ENCODE data around the gene NRK. TPM values are rescaled to one million over a fixed set of nuclear protein-coding genes. Genes with fewer than 3 reads are reported as not detected.
A peak's percentile ranks its signal among the peaks of the same experiment; 100 is the strongest.
"Not testable (repeated sequence)": the region's sequence is repeated elsewhere in the genome, so short reads cannot be mapped to it uniquely, and the experiment has no call there.

Gene NRK
- total RNA-seq, result 0.10 TPM

DNA sequence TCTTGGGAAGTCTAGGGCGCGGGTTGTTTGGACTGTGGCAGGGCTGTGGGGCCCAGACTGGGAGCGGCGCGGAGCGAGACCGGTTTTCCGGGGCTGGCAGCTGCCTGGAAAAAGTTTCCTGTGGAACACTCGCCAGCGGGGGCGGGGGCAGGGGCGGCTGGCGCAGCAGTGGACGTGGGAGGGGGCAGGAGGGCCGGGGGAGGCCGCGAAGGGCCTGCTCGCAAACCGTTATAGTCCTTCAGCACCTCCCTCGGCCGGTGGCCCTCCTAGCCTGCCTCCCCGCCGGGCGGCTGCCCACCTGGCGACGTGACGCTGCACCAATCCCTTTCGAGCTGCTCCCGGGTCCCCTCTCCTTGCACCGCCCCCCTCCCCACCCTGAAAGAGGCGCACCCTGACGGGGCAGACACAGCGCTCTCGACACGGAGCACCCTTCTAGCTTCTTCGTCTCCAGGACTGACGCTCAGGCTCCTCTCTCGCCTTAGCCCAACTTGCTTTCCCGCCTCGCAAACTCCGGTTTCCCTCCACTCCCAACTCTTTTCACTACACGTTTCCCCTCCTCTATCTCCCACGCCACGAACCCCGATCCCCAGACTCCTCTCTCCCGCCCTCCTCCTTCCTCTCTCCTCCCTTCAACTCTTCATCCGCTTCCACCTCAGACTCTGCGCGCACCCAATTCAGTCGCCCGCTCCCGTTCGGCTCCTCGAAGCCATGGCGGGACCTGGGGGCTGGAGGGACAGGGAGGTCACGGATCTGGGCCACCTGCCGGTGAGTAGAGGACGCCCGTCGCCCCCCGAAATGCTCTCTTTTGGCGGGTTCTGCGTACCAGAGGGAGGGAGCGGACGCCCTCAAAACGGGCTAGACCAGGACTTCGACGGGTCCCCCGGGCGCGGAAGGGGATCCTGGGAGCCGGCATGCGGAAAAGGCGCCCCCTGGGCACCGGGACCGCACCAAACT lies at the start of gene NRK:
Gene NRK, plus strand, starts transcription at position 402 of the 954 bp plus-strand sequence. Its CDS starts 307 bp downstream, at position 709.
- ATAC-seq, result peak; percentile 28
- DNase-seq (ENCODE audit: low spot score), result no peak

GRCh38 chrX:105773801-105774200 lies 48.5 kb upstream of the NRK start:
- DNase-seq (ENCODE audit: low spot score) (no peak), ATAC-seq (no peak)

DNA sequence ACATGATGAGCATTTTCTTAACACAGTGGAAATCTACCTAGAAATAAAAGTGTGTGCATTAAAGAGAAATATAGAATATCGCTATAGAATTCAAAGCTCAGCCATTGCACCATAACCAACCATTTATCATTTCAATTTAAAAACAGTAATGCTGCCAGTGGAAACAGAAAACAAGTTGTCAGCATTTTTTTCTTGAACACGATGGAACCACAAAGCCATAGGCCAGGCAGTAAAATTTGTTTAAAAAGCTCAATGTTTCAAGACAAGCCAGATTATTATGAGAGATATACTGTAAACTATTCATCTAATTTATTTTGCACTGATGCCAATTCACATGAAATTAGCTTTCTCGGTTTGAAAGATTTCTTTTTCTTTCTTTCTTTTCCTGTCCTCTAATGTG lies 46.7 kb upstream of the NRK start:
- no peak for DNase-seq (ENCODE audit: low spot score)
- ATAC-seq, result no peak

DNA sequence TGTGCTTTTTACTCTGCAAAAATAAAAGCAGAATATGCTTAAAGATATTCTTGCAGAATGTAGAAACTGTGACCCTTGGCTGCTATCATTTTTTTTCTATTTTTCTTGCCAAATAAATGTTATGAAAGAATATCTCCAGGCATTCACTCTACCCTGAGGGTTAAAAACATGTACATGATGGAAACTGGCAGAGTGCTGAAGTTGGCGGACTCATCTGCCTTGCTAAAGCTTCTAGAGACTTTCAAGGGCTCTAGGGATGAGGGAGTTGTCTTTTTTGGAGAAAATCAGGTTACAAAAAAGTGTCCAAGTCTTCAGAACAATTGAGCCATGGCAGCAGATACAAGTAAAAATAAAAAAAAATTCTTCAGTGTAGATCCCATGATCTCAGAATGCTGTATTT lies 40.5 kb upstream of the NRK start:
- DNase-seq (ENCODE audit: low spot score) (no peak), ATAC-seq (no peak)

GRCh38 chrX:105796877-105797276 lies 25.5 kb upstream of the NRK start:
- DNase-seq (ENCODE audit: low spot score); ATAC-seq: not testable (repeated sequence)

DNA sequence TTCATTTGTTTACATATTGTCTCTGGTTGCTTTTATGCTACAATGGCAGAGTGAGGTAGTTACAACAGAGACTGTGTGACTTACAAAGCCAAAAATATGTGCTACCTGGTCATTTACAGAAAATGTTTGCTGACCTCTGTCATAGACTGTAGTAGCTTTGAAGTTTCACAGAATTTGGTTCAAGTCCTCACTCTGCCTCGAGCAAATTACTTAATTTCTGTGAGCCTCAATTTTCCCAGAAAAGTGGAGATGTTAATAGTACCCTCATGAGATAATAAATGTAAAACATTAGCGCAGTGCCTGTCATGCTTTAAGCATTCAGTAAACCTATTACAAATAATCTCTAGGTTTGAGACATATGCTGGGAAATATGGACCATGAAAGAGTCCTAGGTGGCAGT lies 18.4 kb upstream of the NRK start:
- no peak for DNase-seq (ENCODE audit: low spot score)
- no peak for ATAC-seq

GRCh38 chrX:105805655-105806054 lies 16.7 kb upstream of the NRK start:
- DNase-seq (ENCODE audit: low spot score); ATAC-seq: not testable (repeated sequence)

DNA sequence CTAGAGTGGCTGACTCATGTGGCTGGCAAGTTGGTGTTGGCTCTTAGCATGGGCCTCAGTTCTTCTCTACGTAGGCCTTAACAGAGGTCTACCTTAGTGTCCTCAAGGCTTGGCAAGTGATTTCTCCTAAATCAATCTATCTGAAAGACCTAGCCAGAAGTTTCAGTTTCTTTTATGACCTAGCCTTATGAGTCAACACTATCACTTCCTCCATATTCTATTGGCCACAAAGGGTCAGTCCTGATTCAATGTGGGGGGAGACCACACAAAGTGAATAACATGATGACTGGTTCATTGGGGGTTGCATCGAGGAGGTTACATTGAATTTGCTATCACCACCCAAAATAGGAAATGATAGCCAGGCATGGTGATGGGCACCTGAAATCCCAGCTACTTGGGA lies 5.8 kb upstream of the NRK start:
- no peak for DNase-seq (ENCODE audit: low spot score)
- ATAC-seq, result no peak

GRCh38 chrX:105820247-105820646 lies 2.1 kb upstream of the NRK start:
- ATAC-seq, result no peak
- DNase-seq (ENCODE audit: low spot score), result no peak

DNA sequence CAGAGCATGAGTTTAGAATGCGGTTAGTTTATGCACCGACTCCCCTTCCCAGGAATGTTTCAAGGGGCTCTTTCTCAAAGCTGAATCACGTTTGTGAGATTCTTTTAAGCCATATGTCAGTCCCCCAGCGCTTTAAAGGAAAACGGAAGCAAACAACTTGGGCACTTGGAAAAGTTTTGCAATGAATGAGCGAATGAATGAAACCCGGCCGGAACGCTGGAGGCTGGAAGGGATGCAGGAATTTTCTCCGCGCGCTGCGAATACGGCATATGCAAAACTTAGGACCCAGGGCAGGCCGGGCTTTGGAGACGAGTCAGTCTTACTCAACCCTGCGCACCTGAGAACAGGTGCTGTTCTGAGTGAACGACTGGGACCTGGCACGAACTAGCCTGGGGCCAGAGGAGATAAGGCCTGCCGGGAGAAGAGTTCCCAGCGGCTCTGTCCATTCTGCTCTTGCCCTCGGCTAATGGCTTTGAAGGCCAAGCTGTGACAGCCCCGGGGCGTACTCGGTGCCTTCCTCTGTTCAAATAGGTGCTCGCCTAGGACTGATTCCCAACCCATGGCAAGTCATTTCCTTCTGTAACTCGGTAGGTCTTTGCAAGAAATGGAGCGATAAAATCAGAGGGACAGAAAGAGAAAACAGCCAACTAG lies 743 bp upstream of the NRK start:
- no peak for DNase-seq (ENCODE audit: low spot score)
- peak; percentile 60 for ATAC-seq

DNA sequence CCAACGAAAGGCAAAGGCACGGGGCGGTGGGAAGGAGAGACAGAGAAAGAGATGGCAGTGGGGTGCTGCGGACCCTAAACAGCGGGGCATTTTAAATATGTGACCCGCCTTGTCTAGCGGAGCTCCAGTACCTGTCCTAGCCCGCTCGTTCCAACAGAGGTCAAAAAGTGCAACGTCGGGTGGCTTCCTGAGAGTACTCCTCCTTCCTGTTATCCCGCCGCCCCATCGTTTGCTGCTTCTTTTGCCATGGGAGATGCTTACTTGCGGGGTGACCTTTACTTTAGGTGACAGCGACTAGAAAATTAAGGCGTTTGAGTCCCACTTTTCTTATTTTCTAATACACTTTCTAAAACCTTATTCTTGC lies 735 bp downstream of the NRK start:
- ATAC-seq, result no peak
- DNase-seq (ENCODE audit: low spot score), result no peak

- ATAC-seq (no peak), DNase-seq (ENCODE audit: low spot score) (no peak)
Measured at GRCh38 chrX:105829011-105829410, 6.7 kb downstream of the NRK start.

- ATAC-seq (no peak), DNase-seq (ENCODE audit: low spot score) (no peak)
Measured at GRCh38 chrX:105837232-105837631, 14.9 kb downstream of the NRK start.

- ATAC-seq, result no peak
- DNase-seq (ENCODE audit: low spot score), result no peak
Measured at GRCh38 chrX:105845631-105846030, 23.3 kb downstream of the NRK start.

DNA sequence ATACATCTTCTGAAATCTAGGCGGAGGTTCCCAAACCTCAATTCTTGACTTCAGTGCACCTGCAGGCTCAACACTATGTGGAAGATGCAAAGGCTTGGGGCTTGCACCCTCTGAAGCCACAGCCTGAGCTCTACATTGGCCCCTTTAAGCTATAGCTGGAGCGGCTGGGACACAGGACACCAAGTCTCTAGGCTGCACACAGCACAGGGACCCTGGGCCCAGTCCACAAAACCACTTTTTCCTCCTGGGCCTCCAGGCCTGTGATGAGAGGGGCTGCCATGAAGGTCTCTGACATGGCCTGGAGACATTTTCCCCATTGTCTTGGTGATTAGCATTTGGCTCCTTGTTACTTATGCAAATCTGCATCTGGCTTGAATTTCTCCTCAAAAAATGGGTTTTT lies 27.8 kb downstream of the NRK start:
- not testable (repeated sequence) for DNase-seq (ENCODE audit: low spot score); ATAC-seq

DNA sequence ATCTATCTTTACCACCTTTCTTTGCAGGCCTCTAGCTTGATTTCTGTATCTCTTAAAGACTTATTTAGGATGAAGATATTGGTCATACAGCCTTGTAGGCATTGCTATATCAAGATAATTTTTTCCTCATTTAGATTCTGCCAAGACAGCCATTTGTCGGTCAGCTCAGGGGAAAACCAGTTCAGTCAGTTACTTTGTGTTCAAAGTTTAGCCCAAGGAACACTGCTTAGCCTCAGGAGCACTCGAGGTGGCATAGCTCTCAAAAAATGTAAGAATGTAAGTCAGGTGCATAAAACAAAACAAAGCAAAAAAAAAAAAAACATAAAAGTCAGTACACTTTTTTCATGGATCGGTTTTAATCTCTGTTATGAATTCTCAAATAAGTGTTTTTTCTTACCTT lies 43.4 kb downstream of the NRK start:
- ATAC-seq (no peak), DNase-seq (ENCODE audit: low spot score) (no peak)

GRCh38 chrX:105869701-105870100 lies 47.4 kb downstream of the NRK start:
- ATAC-seq (no peak), DNase-seq (ENCODE audit: low spot score) (no peak)

- ATAC-seq, result no peak
Measured at GRCh38 chrX:105870445-105870844, 48.1 kb downstream of the NRK start.

DNA sequence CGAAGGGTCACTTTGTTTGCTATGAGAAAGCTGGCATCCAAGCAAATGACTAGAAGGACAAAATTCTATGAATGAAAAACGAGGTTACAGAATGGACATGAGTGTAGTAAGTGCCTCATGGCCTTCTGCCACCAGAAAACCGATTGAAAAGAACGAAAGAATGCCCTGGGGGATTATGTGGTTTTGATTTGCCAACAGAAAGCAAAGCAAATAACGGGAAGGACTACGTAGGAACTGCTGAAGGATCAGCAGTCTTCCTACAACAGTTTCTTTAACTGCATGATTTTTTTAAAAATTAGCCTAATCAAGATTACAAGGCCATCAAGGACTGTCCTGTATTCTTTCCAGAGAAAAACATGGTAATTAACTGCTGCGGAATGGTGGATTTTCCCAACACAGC lies 50.6 kb downstream of the NRK start:
- ATAC-seq, result no peak

More at GRCh38 chrX:105870445-105870844, 48.1 kb downstream of the NRK start:
- DNase-seq (ENCODE audit: low spot score), result no peak

DNA sequence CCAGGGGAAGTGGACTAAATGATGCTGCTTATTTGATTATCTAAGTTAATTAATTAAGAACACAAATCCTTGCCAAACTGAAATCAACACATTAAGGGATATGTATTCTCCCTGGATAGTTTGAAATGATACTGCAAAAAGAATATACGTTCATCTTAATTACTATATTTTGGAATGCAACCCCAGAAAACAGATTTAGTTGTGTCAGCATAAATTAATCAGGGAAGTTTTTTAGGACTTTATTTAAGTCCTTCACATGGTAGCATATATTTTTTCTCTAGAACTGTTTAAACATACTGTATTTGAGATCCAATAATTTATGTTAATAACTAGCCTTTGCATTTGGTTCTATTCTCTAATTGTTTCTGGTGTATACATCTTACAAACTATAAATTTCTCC lies 52.5 kb downstream of the NRK start:
- DNase-seq (ENCODE audit: low spot score) (no peak), ATAC-seq (no peak)

More for the DNA sequence above, 50.6 kb downstream of the NRK start:
- DNase-seq (ENCODE audit: low spot score), result no peak

GRCh38 chrX:105876658-105877057 lies 54.3 kb downstream of the NRK start:
- no peak for DNase-seq (ENCODE audit: low spot score)

GRCh38 chrX:105880491-105880890 lies 58.2 kb downstream of the NRK start:
- ATAC-seq, result no peak
- DNase-seq (ENCODE audit: low spot score), result no peak

More at GRCh38 chrX:105876658-105877057, 54.3 kb downstream of the NRK start:
- ATAC-seq, result peak; percentile 69
